Colonic mucosa (tissue), 4 donors: ENCODE results near the gene CTIF. TPM values are rescaled to one million over a fixed set of nuclear protein-coding genes. Genes with fewer than 3 reads are reported as not detected.

Experiments
- DNase-seq: peaks from one replicate; pipeline ENCODE4 v3.0.0-alpha.2; 2020
- H3K27ac ChIP-seq: fragments of 200-600 bp; one replicate; pipeline ENCODE4 v1.8.0; 2021
- H3K27me3 ChIP-seq: fragments of 200-600 bp; one replicate; pipeline ENCODE4 v1.8.0; 2021
- H3K36me3 ChIP-seq: fragments of 200-600 bp; one replicate; pipeline ENCODE4 v1.8.0; 2021
- H3K4me1 ChIP-seq: fragments of 200-600 bp; one replicate; pipeline ENCODE4 v1.8.0; 2021; ENCODE audit warnings: mild to moderate bottlenecking
- H3K4me3 ChIP-seq: fragments of 200-600 bp; one replicate; pipeline ENCODE4 v1.8.0; 2021
- H3K9ac ChIP-seq, 2 donors: one replicate each; pipeline ENCODE4 v1.7.0; 2013; ENCODE audit warnings: control low read depth in 2 of 2, low read depth in 2 of 2, low read length in 2 of 2
- H3K9me3 ChIP-seq: fragments of 200-600 bp; one replicate; pipeline ENCODE4 v1.8.0; 2021
- CTCF ChIP-seq: fragments of 200-600 bp; IDR thresholded peaks from one replicate; pipeline ENCODE4 v1.8.0; 2022; ENCODE audit warnings: antibody characterized with exemption, mild to moderate bottlenecking
- intact Hi-C: fragments of 100-400 bp; cut with DNase I; formaldehyde crosslinking; loops from one replicate; pipeline ENCODE4 v1.14.1; 2022
- total RNA-seq, 2 donors: library from RNA; stranded (reverse); fragmentation: NEBNext Ultra II Directional in 1 of 2; extraction: Animal tissue kit (Norgen Biotek cat#: 25700) in 1 of 2; gene quantifications; one replicate each; pipeline ENCODE4 v1.2.1, GENCODE V29; 2021
- donor health status: healthy.
- donor health status: DM: no; HTN: no; CAD: no.
- donor health status: DM: no; HTN: no; CAD: no.

Gene CTIF
- total RNA-seq, 2 donors from 2014 or later, result 13.0 to 16.7 TPM

- Histone ChIP-seq H3K36me3 (no peaks in the 10 kb centered on the region), H3K9me3 (no peaks in the 10 kb centered on the region), H3K4me1 (no peaks in the 10 kb centered on the region), H3K4me3 (no peak overlapping the region), H3K9ac (no peak overlapping the region), H3K27ac (no peak overlapping the region), H3K27me3 (no peaks in the 10 kb centered on the region)
- no peak for TF ChIP-seq CTCF
- intact Hi-C loops, result no loop called here
- DNase-seq, result no peak
These were observed 347.1 kb downstream of the CTIF start for GRCh38 chr18:48885924-48886400.

GRCh38 chr18:48886520-48887293 lies 347.9 kb downstream of the CTIF start:
- Histone ChIP-seq H3K36me3 (no peaks in the 10 kb centered on the region), H3K4me1 (no peaks in the 10 kb centered on the region), H3K9me3 (no peaks in the 10 kb centered on the region), H3K9ac (no peak overlapping the region), H3K27me3 (no peaks in the 10 kb centered on the region), H3K4me3 (no peak overlapping the region), H3K27ac (no peak overlapping the region)
- TF ChIP-seq CTCF, result no peak
- no peak for DNase-seq
- intact Hi-C loops, result no loop called here

- no peak overlapping the region for H3K27ac ChIP-seq
- no peaks in the 10 kb centered on the region for H3K27me3 ChIP-seq
- no peaks in the 10 kb centered on the region for H3K4me1 ChIP-seq
- H3K36me3 ChIP-seq, result no peaks in the 10 kb centered on the region
- no peak overlapping the region for H3K9ac ChIP-seq
- no peak overlapping the region for H3K4me3 ChIP-seq
- no peak for DNase-seq
- no peaks in the 10 kb centered on the region for H3K9me3 ChIP-seq
- no peak for TF ChIP-seq CTCF
- intact Hi-C loops, result no loop called here
These were observed 348.6 kb downstream of the CTIF start for GRCh38 chr18:48887294-48887904.

GRCh38 chr18:48887905-48888772 lies 349.3 kb downstream of the CTIF start:
- H3K27ac ChIP-seq, result no peak overlapping the region
- H3K36me3 ChIP-seq, result no peaks in the 10 kb centered on the region
- no peak for DNase-seq
- intact Hi-C loops, result no loop called here
- H3K27me3 ChIP-seq, result no peaks in the 10 kb centered on the region
- no peak overlapping the region for H3K9ac ChIP-seq
- no peak for TF ChIP-seq CTCF
- H3K9me3 ChIP-seq, result no peaks in the 10 kb centered on the region
- H3K4me3 ChIP-seq, result no peak overlapping the region
- no peaks in the 10 kb centered on the region for H3K4me1 ChIP-seq

GRCh38 chr18:48888773-48889080 lies 349.9 kb downstream of the CTIF start:
- no peaks in the 10 kb centered on the region for H3K4me1 ChIP-seq
- no peak for TF ChIP-seq CTCF
- H3K36me3 ChIP-seq, result no peaks in the 10 kb centered on the region
- no peaks in the 10 kb centered on the region for H3K27me3 ChIP-seq
- H3K9ac ChIP-seq, result no peak overlapping the region
- H3K27ac ChIP-seq, result no peak overlapping the region
- H3K4me3 ChIP-seq, result no peak overlapping the region
- intact Hi-C loops, result no loop called here
- H3K9me3 ChIP-seq, result no peaks in the 10 kb centered on the region
- no peak for DNase-seq
